KMS-11 (cell line): Measurements from ENCODE around the gene GAPDHS.

ENCODE experiments used
- H2AFZ ChIP-seq: fragments of 200-600 bp; sonication (generic); 2 replicates; pipeline ENCODE4 v1.6.1; 2016; ENCODE audit warnings: antibody characterized with exemption, mixed run types, low read depth
- H3K27ac ChIP-seq: fragments of 200-600 bp; sonication (generic); 2 replicates; pipeline ENCODE4 v1.6.1; 2016; ENCODE audit warnings: mild to moderate bottlenecking, mixed run types
- H3K27me3 ChIP-seq: fragments of 200-600 bp; sonication (generic); 2 replicates; pipeline ENCODE4 v1.6.1; 2017; ENCODE audit warnings: mild to moderate bottlenecking, low read depth, mixed run types, moderate library complexity; ENCODE audit not compliant: insufficient read depth
- H3K36me3 ChIP-seq: fragments of 200-600 bp; sonication (generic); 2 replicates; pipeline ENCODE4 v1.6.1; 2017; ENCODE audit warnings: mild to moderate bottlenecking, mixed run types; ENCODE audit not compliant: insufficient read depth
- H3K4me1 ChIP-seq: fragments of 200-600 bp; sonication (generic); 2 replicates; pipeline ENCODE4 v1.6.1; 2016; ENCODE audit warnings: mild to moderate bottlenecking, low read depth, mixed run types; ENCODE audit not compliant: poor library complexity, severe bottlenecking
- H3K4me2 ChIP-seq: fragments of 200-600 bp; sonication (generic); 2 replicates; pipeline ENCODE4 v1.7.0; 2016; ENCODE audit warnings: mild to moderate bottlenecking, mixed run types
- H3K4me3 ChIP-seq: fragments of 200-600 bp; sonication (generic); IDR thresholded peaks from 2 replicates; pipeline ENCODE4 v1.6.1; 2017; ENCODE audit warnings: low read depth, low read length, mixed read lengths; ENCODE audit not compliant: insufficient read depth
- H3K79me2 ChIP-seq: fragments of 200-600 bp; sonication (generic); 2 replicates; pipeline ENCODE4 v1.6.1; 2016; ENCODE audit warnings: low read depth, mixed run types; ENCODE audit not compliant: insufficient read depth
- H3K9ac ChIP-seq: fragments of 200-600 bp; sonication (generic); 2 replicates; pipeline ENCODE4 v1.6.1; 2016; ENCODE audit warnings: mild to moderate bottlenecking, mixed run types
- H4K20me1 ChIP-seq: fragments of 200-600 bp; sonication (generic); 2 replicates; pipeline ENCODE4 v1.6.1; 2016; ENCODE audit warnings: mild to moderate bottlenecking, mixed run types; ENCODE audit not compliant: insufficient read depth
- CTCF ChIP-seq: fragments of 200-600 bp; sonication (generic); conservative IDR thresholded peaks from 2 replicates; pipeline ENCODE4 v1.6.1; 2017; ENCODE audit warnings: low read depth, mild to moderate bottlenecking, antibody characterized with exemption, low read length, moderate library complexity, mixed read lengths

Gene GAPDHS

GRCh38 chr19:35569281-35569781 is 36.1 kb downstream of the GAPDHS start:
- Histone ChIP-seq H4K20me1 (no peaks in the 10 kb centered on the region), H3K27me3 (peaks cover 32% of the 10 kb centered on the region; the same call in 1 of the 2 replicates), H3K27ac (no peak overlapping the region), H3K4me3 (no peak overlapping the region), H3K9ac (no peak overlapping the region), H3K4me1 (no peaks in the 10 kb centered on the region), H3K36me3 (no peaks in the 10 kb centered on the region), H3K4me2 (no peak overlapping the region), H2AFZ (no peak overlapping the region), H3K79me2 (no peaks in the 10 kb centered on the region)
- no peak for TF ChIP-seq CTCF

DNA sequence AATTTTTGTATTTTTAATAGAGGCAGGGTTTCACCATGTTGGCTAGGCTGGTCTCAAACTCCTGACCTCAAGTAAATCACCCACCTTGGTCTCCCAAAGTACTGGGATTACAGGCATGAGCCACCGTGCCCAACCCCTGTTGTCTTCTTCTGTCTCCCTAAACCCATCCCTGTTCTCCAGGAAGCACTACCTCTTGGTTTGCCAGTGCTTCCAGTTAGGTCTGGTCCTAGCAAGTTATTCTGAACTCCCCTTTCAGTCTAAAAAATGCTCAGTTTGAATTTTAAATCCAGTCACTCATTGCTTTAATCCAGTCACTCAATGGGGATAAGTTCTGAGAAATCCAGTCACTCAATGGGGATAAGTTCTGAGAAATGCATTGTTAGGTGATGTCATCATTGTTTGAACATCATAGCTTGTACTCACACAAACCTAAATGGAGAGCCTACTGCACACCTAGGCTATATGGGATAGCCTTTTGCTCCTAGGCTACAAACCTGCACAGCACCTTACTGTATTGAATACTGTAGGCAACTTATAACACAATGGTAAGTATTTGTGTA is 38.2 kb downstream of the GAPDHS start:
- H3K4me3 ChIP-seq: no peak overlapping the region
- no peaks in the 10 kb centered on the region for H3K36me3 ChIP-seq
- no peak overlapping the region for H3K27ac ChIP-seq
- no peak overlapping the region for H2AFZ ChIP-seq
- peaks cover 20% of the 10 kb centered on the region; the same call in 1 of the 2 replicates for H3K27me3 ChIP-seq
- TF ChIP-seq CTCF: no peak
- no peaks in the 10 kb centered on the region for H3K4me1 ChIP-seq
- H3K79me2 ChIP-seq: no peaks in the 10 kb centered on the region
- no peaks in the 10 kb centered on the region for H4K20me1 ChIP-seq
- H3K4me2 ChIP-seq: no peak overlapping the region
- H3K9ac ChIP-seq: no peak overlapping the region

GRCh38 chr19:35577918-35578317 is 44.7 kb downstream of the GAPDHS start:
- H3K4me1 ChIP-seq: no peaks in the 10 kb centered on the region
- no peak overlapping the region for H3K9ac ChIP-seq
- no peaks in the 10 kb centered on the region for H3K79me2 ChIP-seq
- H3K4me3 ChIP-seq: no peak overlapping the region
- no peak for TF ChIP-seq CTCF
- H2AFZ ChIP-seq: no peak overlapping the region
- H3K27me3 ChIP-seq: peaks cover 8% of the 10 kb centered on the region; the same call in 1 of the 2 replicates
- H4K20me1 ChIP-seq: no peaks in the 10 kb centered on the region
- no peaks in the 10 kb centered on the region for H3K36me3 ChIP-seq
- no peak overlapping the region for H3K27ac ChIP-seq
- H3K4me2 ChIP-seq: no peak overlapping the region

- H3K79me2 ChIP-seq: no peaks in the 10 kb centered on the region
- H3K4me3 ChIP-seq: no peak overlapping the region
- H3K27me3 ChIP-seq: peaks cover 16% of the 10 kb centered on the region; the same call in 1 of the 2 replicates
- no peak for TF ChIP-seq CTCF
- H3K4me1 ChIP-seq: no peaks in the 10 kb centered on the region
- H3K27ac ChIP-seq: no peak overlapping the region
- H3K4me2 ChIP-seq: no peak overlapping the region
- H3K9ac ChIP-seq: no peak overlapping the region
- H2AFZ ChIP-seq: no peak overlapping the region
- H3K36me3 ChIP-seq: no peaks in the 10 kb centered on the region
- H4K20me1 ChIP-seq: no peaks in the 10 kb centered on the region
Observed at GRCh38 chr19:35578707-35579106, 45.5 kb downstream of the GAPDHS start.
